Pancreas (tissue), 10 donors: Measurements from ENCODE around the gene SYT9. TPM values are rescaled to one million over a fixed set of nuclear protein-coding genes. Genes with fewer than 3 reads are reported as not detected.

Experiments used
- ATAC-seq, 4 donors: fragments of 200-7000 bp; cut with Tn5 transposase; one replicate each; pipeline versions ENCODE4 v1.8.0 to v1.9.1; 2020; ENCODE audit warnings: mild to moderate bottlenecking in 4 of 4, moderate library complexity in 4 of 4
- DNase-seq, 6 donors: peaks; one replicate each; pipeline ENCODE4 v3.0.0-alpha.2; 2020
- FAIRE-seq: peaks from 2 replicates; lab custom pipeline; 2012; peaks lifted over from hg19 to GRCh38; lab: Jason Lieb, UNC
- H3K27ac ChIP-seq, 4 donors: fragments of 200-600 bp; sonication (generic); 1 replicate in 3 of 4; 2 replicates in 1 of 4; pipeline versions ENCODE4 v1.5.0 to v1.8.0; 2020
- H3K27me3 ChIP-seq, 4 donors: fragments of 200-600 bp; one replicate each; pipeline ENCODE4 v1.8.0; 2021
- H3K36me3 ChIP-seq, 3 donors: fragments of 200-600 bp; sonication (generic) in 1 of 3; one replicate each; pipeline versions ENCODE4 v1.5.0 to v1.8.0; 2020 to 2021
- H3K4me1 ChIP-seq, 3 donors: fragments of 200-600 bp; one replicate each; pipeline ENCODE4 v1.8.0; 2021
- H3K4me3 ChIP-seq, 4 donors: fragments of 200-600 bp; sonication (generic) in 2 of 4; one replicate each; pipeline versions ENCODE4 v1.5.0 to v1.8.0; 2020 to 2021
- H3K9me3 ChIP-seq, 4 donors: fragments of 200-600 bp; one replicate each; pipeline ENCODE4 v1.8.0; 2021
- CTCF ChIP-seq, 4 donors: fragments of 200-600 bp; sonication (generic) in 3 of 4; IDR thresholded peaks; one replicate each; pipeline versions ENCODE4 v1.5.0 to v1.8.0; 2021; ENCODE audit warnings: antibody characterized with exemption in 4 of 4
- WGBS, 2 donors: extraction: QIAGEN DNeasy Blood & Tissue Kit; methylation state at CpG; one replicate each; pipeline ENCODE4 v1.1.7; 2013; 5-methylcytosine and 5-hydroxymethylcytosine counted together
- intact Hi-C, 3 donors: fragments of 100-400 bp; cut with DNase I; formaldehyde crosslinking; loops; one replicate each; pipeline versions ENCODE4 v1.11.1 to v1.14.2; 2022
- polyA plus RNA-seq, 2 donors: library from polyadenylated mRNA; stranded (reverse); fragments of 200-250 nt; gene quantifications; one replicate each; pipeline ENCODE4 v1.2.3, GENCODE V29; 2013
- total RNA-seq, 6 donors: library from RNA; stranded (reverse); fragmentation: NEBNext Ultra II Directional in 4 of 6; extraction: Animal tissue kit (Norgen Biotek cat#: 25700) in 4 of 6; gene quantifications; one replicate each; pipeline versions ENCODE4 v1.2.1 to v1.2.4, GENCODE V29; 2021 to 2023
- donor health status: healthy with polysubstance abuse.
- donor health status: DM: no; HTN: no; CAD: no; lungs with moderate emphysema.
- donor health status: DM: no; HTN: no; CAD: no.
- donor health status: control.
- donor health status: control.
- donor health status: Bipolar disorder and iron deficiency.
- donor health status: DM: yes; HTN: yes; CAD: no.
- donor health status: DM: no; HTN: no; CAD: no.
- donor health status: DM: no; HTN: no; CAD: no.
- donor health status: DM: yes; HTN: yes; CAD: no.

SYT9 gene
- total and polyA plus RNA-seq, 8 donors = 0.38 to 2.0 (median 1.0) TPM

GRCh38 chr11:7291100-7291829 lies 39.6 kb downstream of the SYT9 start:
- ATAC-seq = no peak
- Histone ChIP-seq H3K4me3 (no peak overlapping the region), H3K4me1 (no peaks in the 10 kb centered on the region), H3K27ac (no peak overlapping the region), H3K27me3 (no peaks in the 10 kb centered on the region), H3K9me3 (no peaks in the 10 kb centered on the region), H3K36me3 (no peaks in the 10 kb centered on the region)
- DNase-seq = no peak
- WGBS, 2 donors = 65 to 66% methylated on average over 2 of the region's 2 CpGs
- intact Hi-C loops = no loop called here
- no peak for FAIRE-seq
- TF ChIP-seq CTCF (IDR thresholded peaks at IDR 0.05) = no peak

- Histone ChIP-seq H3K36me3 (no peaks in the 10 kb centered on the region), H3K4me1 (no peaks in the 10 kb centered on the region), H3K9me3 (no peaks in the 10 kb centered on the region), H3K27me3 (no peaks in the 10 kb centered on the region), H3K27ac (no peak overlapping the region), H3K4me3 (no peak overlapping the region)
- FAIRE-seq (no peak), ATAC-seq (no peak), DNase-seq (no peak)
- 78 to 81% methylated on average over 2 of the region's 2 CpGs for WGBS, 2 donors
- intact Hi-C loops = no loop called here
- no peak for TF ChIP-seq CTCF (IDR thresholded peaks at IDR 0.05)
Observed at GRCh38 chr11:7292922-7293321, 41.2 kb downstream of the SYT9 start.

- TF ChIP-seq CTCF (IDR thresholded peaks at IDR 0.05) = no peak
- Histone ChIP-seq H3K27me3 (no peaks in the 10 kb centered on the region), H3K4me1 (no peaks in the 10 kb centered on the region), H3K27ac (no peak overlapping the region), H3K9me3 (no peaks in the 10 kb centered on the region), H3K4me3 (no peak overlapping the region), H3K36me3 (no peaks in the 10 kb centered on the region)
- no peak for ATAC-seq
- no peak for FAIRE-seq
- no peak for DNase-seq
- 76 to 85% methylated on average over 3 of the region's 3 CpGs for WGBS, 2 donors
- intact Hi-C loops = no loop called here
Observed at GRCh38 chr11:7299393-7299792, 47.7 kb downstream of the SYT9 start.

- no peak for TF ChIP-seq CTCF (IDR thresholded peaks at IDR 0.05)
- no peak for DNase-seq
- WGBS, 2 donors = 50 to 62% methylated on average over 2 of the region's 2 CpGs
- intact Hi-C loops = no loop called here
- Histone ChIP-seq H3K4me1 (no peaks in the 10 kb centered on the region), H3K4me3 (no peak overlapping the region), H3K9me3 (no peaks in the 10 kb centered on the region), H3K27me3 (no peaks in the 10 kb centered on the region), H3K36me3 (no peaks in the 10 kb centered on the region), H3K27ac (no peak overlapping the region)
- no peak for ATAC-seq
- no peak for FAIRE-seq
Observed at GRCh38 chr11:7300281-7300680, 48.6 kb downstream of the SYT9 start.

GRCh38 chr11:7303146-7303545 lies 51.4 kb downstream of the SYT9 start:
- Histone ChIP-seq H3K36me3 (no peaks in the 10 kb centered on the region), H3K27ac (no peak overlapping the region), H3K4me3 (no peak overlapping the region), H3K4me1 (no peaks in the 10 kb centered on the region), H3K9me3 (no peaks in the 10 kb centered on the region), H3K27me3 (no peaks in the 10 kb centered on the region)
- 89 to 92% methylated on average over 11 of the region's 11 CpGs for WGBS, 2 donors
- intact Hi-C loops = no loop called here
- TF ChIP-seq CTCF (IDR thresholded peaks at IDR 0.05) = no peak
- ATAC-seq = no peak
- FAIRE-seq = no peak
- DNase-seq = no peak
